ENCODE data around the gene SLC25A6. TPM values are rescaled to one million over a fixed set of nuclear protein-coding genes. Genes with fewer than 3 reads are reported as not detected.
"Not testable (repeated sequence)": the region's sequence is repeated elsewhere in the genome, so short reads cannot be mapped to it uniquely, and the experiment has no call there.

The SLC25A6 gene
- total and polyA plus RNA-seq, 9 donors: 137 to 720 (median 643) TPM

GRCh38 chrX:1416965-1417760, 25.2 kb upstream of the SLC25A6 start:
- no peak for DNase-seq
- 59% methylated on average over 11 of the region's 14 CpGs for WGBS (ENCODE audit: insufficient coverage)
- peaks cover 15% of the 10 kb centered on the region for H3K9me3 ChIP-seq (replicated peaks; ENCODE audit: control insufficient read depth, low read depth, low read length)
- H3K4me1 ChIP-seq (ENCODE audit: control insufficient read depth, insufficient read depth, low read length): no peaks in the 10 kb centered on the region
- no peak overlapping the region for H3K27ac ChIP-seq (ENCODE audit: low read length)
- no peak overlapping the region for H3K4me3 ChIP-seq (ENCODE audit: low read length)
- H3K27me3 ChIP-seq (ENCODE audit: control insufficient read depth, insufficient read depth, low read length): peaks cover 2% of the 10 kb centered on the region
- peaks cover 43% of the 10 kb centered on the region for H3K36me3 ChIP-seq (ENCODE audit: control insufficient read depth, insufficient read depth, low read length)

GRCh38 chrX:1416327-1416784, 24.4 kb upstream of the SLC25A6 start:
- peaks cover 7% of the 10 kb centered on the region for H3K9me3 ChIP-seq (replicated peaks; ENCODE audit: control insufficient read depth, low read depth, low read length)
- no peak overlapping the region for H3K4me3 ChIP-seq (ENCODE audit: low read length)
- no peak overlapping the region for H3K27ac ChIP-seq (ENCODE audit: low read length)
- no peak for DNase-seq
- no peaks in the 10 kb centered on the region for H3K27me3 ChIP-seq (ENCODE audit: control insufficient read depth, insufficient read depth, low read length)
- WGBS (ENCODE audit: insufficient coverage): 75% methylated on average over 12 of the region's 15 CpGs
- H3K36me3 ChIP-seq (ENCODE audit: control insufficient read depth, insufficient read depth, low read length): peaks cover 40% of the 10 kb centered on the region
- H3K4me1 ChIP-seq (ENCODE audit: control insufficient read depth, insufficient read depth, low read length): no peaks in the 10 kb centered on the region

GRCh38 chrX:1412551-1413161, 20.7 kb upstream of the SLC25A6 start:
- WGBS (ENCODE audit: insufficient coverage): 95% methylated on average over 29 of the region's 31 CpGs

GRCh38 chrX:1411326-1411725, 19.4 kb upstream of the SLC25A6 start:
- Histone ChIP-seq H3K4me1 (ENCODE audit: control insufficient read depth, insufficient read depth, low read length) (no peaks in the 10 kb centered on the region), H3K9me3 (replicated peaks; ENCODE audit: control insufficient read depth, low read depth, low read length) (no peaks in the 10 kb centered on the region), H3K36me3 (ENCODE audit: control insufficient read depth, insufficient read depth, low read length) (peaks cover 43% of the 10 kb centered on the region), H3K27ac (ENCODE audit: low read length) (no peak overlapping the region), H3K27me3 (ENCODE audit: control insufficient read depth, insufficient read depth, low read length) (no peaks in the 10 kb centered on the region), H3K4me3 (ENCODE audit: low read length) (no peak overlapping the region)
- no peak for DNase-seq
- 62% methylated on average over 10 of the region's 12 CpGs for WGBS (ENCODE audit: insufficient coverage)

More at GRCh38 chrX:1412551-1413161, 20.7 kb upstream of the SLC25A6 start:
- DNase-seq: no peak
- no peaks in the 10 kb centered on the region for H3K27me3 ChIP-seq (ENCODE audit: control insufficient read depth, insufficient read depth, low read length)
- no peak overlapping the region for H3K4me3 ChIP-seq (ENCODE audit: low read length)
- no peak overlapping the region for H3K27ac ChIP-seq (ENCODE audit: low read length)
- no peaks in the 10 kb centered on the region for H3K9me3 ChIP-seq (replicated peaks; ENCODE audit: control insufficient read depth, low read depth, low read length)
- no peaks in the 10 kb centered on the region for H3K4me1 ChIP-seq (ENCODE audit: control insufficient read depth, insufficient read depth, low read length)
- H3K36me3 ChIP-seq (ENCODE audit: control insufficient read depth, insufficient read depth, low read length): peaks cover 33% of the 10 kb centered on the region

- H3K27ac ChIP-seq (ENCODE audit: low read length): no peak overlapping the region
- H3K4me3 ChIP-seq (ENCODE audit: low read length): no peak overlapping the region
- H3K4me1 ChIP-seq (ENCODE audit: control insufficient read depth, insufficient read depth, low read length): no peaks in the 10 kb centered on the region
- no peak for DNase-seq
- H3K36me3 ChIP-seq (ENCODE audit: control insufficient read depth, insufficient read depth, low read length): peaks cover 53% of the 10 kb centered on the region
- H3K27me3 ChIP-seq (ENCODE audit: control insufficient read depth, insufficient read depth, low read length): no peaks in the 10 kb centered on the region
- H3K9me3 ChIP-seq (replicated peaks; ENCODE audit: control insufficient read depth, low read depth, low read length): no peaks in the 10 kb centered on the region
These were observed 15.1 kb upstream of the SLC25A6 start for GRCh38 chrX:1407035-1407434.

- not testable (repeated sequence) for H3K4me3 ChIP-seq (ENCODE audit: low read length); H3K4me1 ChIP-seq (ENCODE audit: control insufficient read depth, insufficient read depth, low read length); H3K9me3 ChIP-seq (replicated peaks; ENCODE audit: control insufficient read depth, low read depth, low read length); H3K27ac ChIP-seq (ENCODE audit: low read length); H3K27me3 ChIP-seq (ENCODE audit: control insufficient read depth, insufficient read depth, low read length); DNase-seq
- WGBS (ENCODE audit: insufficient coverage): 97% methylated on average over 2 of the region's 2 CpGs
- peaks cover 51% of the 10 kb centered on the region for H3K36me3 ChIP-seq (ENCODE audit: control insufficient read depth, insufficient read depth, low read length)
These were observed 13.9 kb upstream of the SLC25A6 start for GRCh38 chrX:1405769-1406168.

GRCh38 chrX:1403867-1404266, 12.0 kb upstream of the SLC25A6 start:
- WGBS (ENCODE audit: insufficient coverage): 93% methylated on average over 3 of the region's 3 CpGs
- H3K36me3 ChIP-seq (ENCODE audit: control insufficient read depth, insufficient read depth, low read length): peaks cover 50% of the 10 kb centered on the region
- not testable (repeated sequence) for DNase-seq; H3K27me3 ChIP-seq (ENCODE audit: control insufficient read depth, insufficient read depth, low read length); H3K4me3 ChIP-seq (ENCODE audit: low read length); H3K9me3 ChIP-seq (replicated peaks; ENCODE audit: control insufficient read depth, low read depth, low read length); H3K4me1 ChIP-seq (ENCODE audit: control insufficient read depth, insufficient read depth, low read length); H3K27ac ChIP-seq (ENCODE audit: low read length)

- Histone ChIP-seq H3K36me3 (ENCODE audit: control insufficient read depth, insufficient read depth, low read length) (peaks cover 50% of the 10 kb centered on the region), H3K4me1 (ENCODE audit: control insufficient read depth, insufficient read depth, low read length) (no peaks in the 10 kb centered on the region), H3K4me3 (ENCODE audit: low read length) (no peak overlapping the region), H3K27me3 (ENCODE audit: control insufficient read depth, insufficient read depth, low read length) (no peaks in the 10 kb centered on the region), H3K27ac (ENCODE audit: low read length) (no peak overlapping the region), H3K9me3 (replicated peaks; ENCODE audit: control insufficient read depth, low read depth, low read length) (no peaks in the 10 kb centered on the region)
- DNase-seq: no peak
- WGBS (ENCODE audit: insufficient coverage): 95% methylated on average over 6 of the region's 10 CpGs
These were observed 11.3 kb upstream of the SLC25A6 start for GRCh38 chrX:1403228-1403627.

GRCh38 chrX:1401611-1402430, 9.9 kb upstream of the SLC25A6 start:
- Histone ChIP-seq H3K4me3 (ENCODE audit: low read length) (no peak overlapping the region), H3K27me3 (ENCODE audit: control insufficient read depth, insufficient read depth, low read length) (no peaks in the 10 kb centered on the region), H3K27ac (ENCODE audit: low read length) (no peak overlapping the region), H3K9me3 (replicated peaks; ENCODE audit: control insufficient read depth, low read depth, low read length) (no peaks in the 10 kb centered on the region), H3K36me3 (ENCODE audit: control insufficient read depth, insufficient read depth, low read length) (peaks cover 40% of the 10 kb centered on the region), H3K4me1 (ENCODE audit: control insufficient read depth, insufficient read depth, low read length) (no peaks in the 10 kb centered on the region)
- DNase-seq: no peak
- WGBS (ENCODE audit: insufficient coverage): 80% methylated on average over 30 of the region's 30 CpGs

Data from muscle of leg (tissue), 11 donors.